GM12878 (cell line): ENCODE results near the gene DPAGT1. TPM values are rescaled to one million over a fixed set of nuclear protein-coding genes. Genes with fewer than 3 reads are reported as not detected.

Source experiments
- ASH2L ChIP-seq: fragments of 300-600, 200-600 bp; sonication (generic); IDR thresholded peaks from 2 replicates; pipeline ENCODE4 v1.6.1; 2017; ENCODE audit warnings: low read depth, mild to moderate bottlenecking, borderline replicate concordance
- CEBPB ChIP-seq, 2 experiments: fragments of 150-350 bp in 1 of 2; IDR thresholded peaks; 2 replicates each; pipeline ENCODE4 v1.6.1; 2012 to 2014; ENCODE audit warnings: low read depth in 2 of 2, low read length in 2 of 2, borderline replicate concordance in 1 of 2, inconsistent platforms in 1 of 2
- CREB1 ChIP-seq: IDR thresholded peaks from 2 replicates; pipeline ENCODE4 v1.6.1; 2012; ENCODE audit warnings: low read depth, mild to moderate bottlenecking, inconsistent platforms
- CTCF ChIP-seq, 3 experiments: IDR thresholded peaks in 2 of 3; conservative IDR thresholded peaks in 1 of 3; 2 replicates each; pipeline ENCODE4 v1.5.1; 2011; ENCODE audit warnings: low read depth in 3 of 3, low read length in 3 of 3, mild to moderate bottlenecking in 3 of 3, control low read depth in 2 of 3, moderate library complexity in 2 of 3, inconsistent platforms in 1 of 3, mixed read lengths in 1 of 3; ENCODE audit not compliant: control insufficient read depth in 2 of 3, insufficient read depth in 1 of 3; ENCODE audit errors: extremely low read depth in 1 of 3
- CUX1 ChIP-seq: IDR thresholded peaks from 2 replicates; pipeline ENCODE4 v1.6.1; 2012; ENCODE audit warnings: improper control_type of control experiment, low read depth, low read length; ENCODE audit not compliant: insufficient replicate concordance
- EZH2 ChIP-seq: IDR thresholded peaks from 2 replicates; pipeline ENCODE4 v1.6.1; 2012; ENCODE audit warnings: low read depth, mild to moderate bottlenecking, control low read depth, inconsistent platforms, low read length, borderline replicate concordance; ENCODE audit not compliant: control insufficient read depth
- HSF1 ChIP-seq: fragments of 150-350 bp; IDR thresholded peaks from 2 replicates; pipeline ENCODE4 v1.6.1; 2014; ENCODE audit warnings: mild to moderate bottlenecking, low read depth, low read length
- IKZF2 ChIP-seq, 2 experiments: fragments of 450-650 bp; IDR thresholded peaks; 2 replicates each; pipeline ENCODE4 v1.6.1; 2017; ENCODE audit warnings: mild to moderate bottlenecking in 2 of 2, moderate library complexity in 2 of 2
- KAT2A ChIP-seq: conservative IDR thresholded peaks from 2 replicates; pipeline ENCODE4 v1.6.1; 2011; ENCODE audit warnings: low read depth, low read length; ENCODE audit not compliant: control insufficient read depth
- KDM1A ChIP-seq: fragments of 200-600 bp; sonication (generic); IDR thresholded peaks from 2 replicates; pipeline ENCODE4 v1.6.1; 2016; ENCODE audit warnings: borderline replicate concordance
- KLF5 ChIP-seq: fragments of 450-650 bp; IDR thresholded peaks from 2 replicates; pipeline ENCODE4 v1.6.1; 2014; ENCODE audit warnings: mild to moderate bottlenecking; ENCODE audit not compliant: partially characterized antibody
- ZBED1 ChIP-seq: IDR thresholded peaks from 2 replicates; pipeline ENCODE4 v1.6.1; 2016; ENCODE audit warnings: borderline replicate concordance
- ZBTB40 ChIP-seq: fragments of 450-650 bp; IDR thresholded peaks from 2 replicates; pipeline ENCODE4 v1.6.1; 2016; ENCODE audit warnings: mild to moderate bottlenecking, moderate library complexity, borderline replicate concordance
- ZNF274 ChIP-seq: IDR thresholded peaks from one replicate; pipeline ENCODE4 v1.8.0; 2011; ENCODE audit not compliant: insufficient read length, insufficient read depth
- ZNF384 ChIP-seq: IDR thresholded peaks from 2 replicates; pipeline ENCODE4 v1.6.1; 2012; ENCODE audit warnings: low read depth, mild to moderate bottlenecking, low read length, improper control_type of control experiment, borderline replicate concordance
- ZSCAN29 ChIP-seq: fragments of 450-650 bp; IDR thresholded peaks from 2 replicates; pipeline ENCODE4 v1.6.1; 2017; ENCODE audit warnings: mild to moderate bottlenecking, moderate library complexity
- polyA plus RNA-seq, 11 experiments: library from polyadenylated mRNA; depleted of rRNA in 4 of 11; unstranded in 6 of 11; stranded (reverse) in 5 of 11; fragments of >200 nt; fragmentation: Nextera tagmentation in 4 of 11; fragmentation: Illumina TruSeq in 1 of 11; extraction: Ambion mirVana in 4 of 11; extraction: Trizol in 1 of 11; gene quantifications; 1 replicate in 1 of 11; 2 replicates in 10 of 11; pipeline versions ENCODE4 v1.2.1 to v1.2.3, GENCODE V29; 2011 to 2016; ENCODE audit warnings: inconsistent platforms in 2 of 11, missing spikeins in 2 of 11, low read depth in 1 of 11
- total RNA-seq, 4 experiments: library from RNA; depleted of rRNA in 3 of 4; stranded (reverse); fragments of >200 nt in 3 of 4; fragmentation: Illumina TruSeq in 1 of 4; extraction: Trizol in 1 of 4; gene quantifications; 2 replicates each; pipeline versions ENCODE4 v1.2.1 to v1.2.3, GENCODE V29; 2013 to 2021

Gene DPAGT1
- total and polyA plus RNA-seq, 10 of the 15 experiments (the other 5 are each of a cell fraction or from before 2014, with no cell fraction given) = 20.5 to 95.6 (median 54.3) TPM

- TF ChIP-seq CUX1 (no peak), ZBED1 (0 out of 2 replicates have a peak, but pooled peaks have one; percentile 52), ZNF274 (no peak), EZH2 (no peak), ASH2L (no peak), CREB1 (peak; percentile 89), CTCF (IDR thresholded peaks at IDR 0.05 in 2 of 3, conservative IDR thresholded peaks at IDR 0.05 in 1 of 3; ENCODE audit: control insufficient read depth in 2 of 3, extremely low read depth in 1 of 3, insufficient read depth in 1 of 3, low read depth in 3 of 3, low read length in 3 of 3) (no peak), KLF5 (no peak), KAT2A (no peak), HSF1 (no peak), ZNF384 (peak; percentile 100), KDM1A (no peak), CEBPB (IDR thresholded peaks at IDR 0.05; ENCODE audit: borderline replicate concordance in 1 of 2, low read depth in 2 of 2, low read length in 2 of 2) (no peak), ZBTB40 (peak; percentile 81), ZSCAN29 (peak; percentile 92), IKZF2 (IDR thresholded peaks at IDR 0.05) (no peak)
Measured at GRCh38 chr11:119084663-119085436, 16.8 kb downstream of the DPAGT1 start, which contains the start of gene HMBS (continued).
